HEK293T (cell line): ENCODE results near the gene HARBI1.

Experiments used
- CTCF ChIA-PET: fragments of 350-600 bp; formaldehyde crosslinking; extraction: SDS; loops from one replicate; lab custom pipeline; 2021; ENCODE audit warnings: antibody characterized with exemption, inconsistent platforms; lab: Yijun Ruan, JAX
- POLR2A ChIA-PET: fragments of 350-600 bp; formaldehyde crosslinking; extraction: SDS; loops from one replicate; lab custom pipeline; 2020; ENCODE audit warnings: antibody characterized with exemption, inconsistent platforms; lab: Yijun Ruan, JAX
- DNase-seq: peaks from one replicate; pipeline ENCODE4 v3.0.0; 2012; ENCODE audit warnings: mixed read lengths; ENCODE audit errors: extremely low spot score
- ARNT ChIP-seq: fragments of 450-650 bp; IDR thresholded peaks from 2 replicates; pipeline ENCODE4 v1.6.1; 2017; ENCODE audit warnings: mild to moderate bottlenecking
- BHLHE40 ChIP-seq: fragments of 450-650 bp; IDR thresholded peaks from 2 replicates; pipeline ENCODE4 v1.6.1; 2016; ENCODE audit warnings: mild to moderate bottlenecking, moderate library complexity, borderline replicate concordance
- CTBP1 ChIP-seq: fragments of 450-650 bp; IDR thresholded peaks from 2 replicates; pipeline ENCODE4 v1.6.1; 2016; ENCODE audit warnings: borderline replicate concordance
- ELF4 ChIP-seq: fragments of 450-650 bp; IDR thresholded peaks from 2 replicates; pipeline ENCODE4 v1.6.1; 2017; ENCODE audit warnings: antibody characterized with exemption
- FOXA1 ChIP-seq: fragments of 450-650 bp; IDR thresholded peaks from 2 replicates; pipeline ENCODE4 v1.6.1; 2016; ENCODE audit warnings: mild to moderate bottlenecking
- FOXK2 ChIP-seq: fragments of 450-650 bp; IDR thresholded peaks from 2 replicates; pipeline ENCODE4 v1.6.1; 2016; ENCODE audit warnings: mild to moderate bottlenecking
- FOXM1 ChIP-seq: fragments of 450-650 bp; IDR thresholded peaks from 2 replicates; pipeline ENCODE4 v1.6.1; 2017; ENCODE audit warnings: mild to moderate bottlenecking, borderline replicate concordance
- HDGF ChIP-seq: fragments of 450-650 bp; IDR thresholded peaks from 2 replicates; pipeline ENCODE4 v1.6.1; 2017; ENCODE audit warnings: antibody characterized with exemption, borderline replicate concordance
- L3MBTL2 ChIP-seq: fragments of 450-650 bp; conservative IDR thresholded peaks from 2 replicates; pipeline ENCODE4 v1.6.1; 2016; ENCODE audit warnings: mild to moderate bottlenecking
- LEF1 ChIP-seq: fragments of 450-650 bp; IDR thresholded peaks from 2 replicates; pipeline ENCODE4 v1.6.1; 2017; ENCODE audit warnings: mild to moderate bottlenecking, borderline replicate concordance
- NFRKB ChIP-seq: fragments of 450-650 bp; IDR thresholded peaks from 2 replicates; pipeline ENCODE4 v1.6.1; 2016; ENCODE audit warnings: mild to moderate bottlenecking, moderate library complexity
- PKNOX1 ChIP-seq: fragments of 450-650 bp; IDR thresholded peaks from 2 replicates; pipeline ENCODE4 v1.6.1; 2016
- SP1 ChIP-seq: fragments of 450-650 bp; IDR thresholded peaks from 2 replicates; pipeline ENCODE4 v1.6.1; 2017
- SUZ12 ChIP-seq: fragments of 450-650 bp; IDR thresholded peaks from 2 replicates; pipeline ENCODE4 v1.6.1; 2016; ENCODE audit warnings: mild to moderate bottlenecking
- TARDBP ChIP-seq: fragments of 450-650 bp; IDR thresholded peaks from 2 replicates; pipeline ENCODE4 v1.6.1; 2016
- ZNF384 ChIP-seq: fragments of 450-650 bp; IDR thresholded peaks from 2 replicates; pipeline ENCODE4 v1.6.1; 2016

The HARBI1 gene

GRCh38 chr11:46631676-46632075 lies 14.6 kb upstream of the HARBI1 start:
- ChIA-PET POLR2A (no interaction called here), CTCF (no interaction called here)
- DNase-seq = no peak
- no peak for TF ChIP-seq FOXA1
- no peak for TF ChIP-seq PKNOX1
- TF ChIP-seq ARNT = no peak
- no peak for TF ChIP-seq L3MBTL2
- TF ChIP-seq CTBP1 = no peak
- no peak for TF ChIP-seq NFRKB
- no peak for TF ChIP-seq ZNF384
- TF ChIP-seq TARDBP = no peak

- ChIA-PET POLR2A (no interaction called here), CTCF (no interaction called here)
- DNase-seq = no peak
Observed at GRCh38 chr11:46630237-46630636, 13.2 kb upstream of the HARBI1 start.

GRCh38 chr11:46628961-46629360 lies 11.9 kb upstream of the HARBI1 start:
- no peak for DNase-seq
- TF ChIP-seq ARNT (no peak), HDGF (no peak), FOXM1 (no peak), BHLHE40 (no peak), ZNF384 (no peak), CTBP1 (no peak), SUZ12 (no peak), L3MBTL2 (no peak), TARDBP (no peak), NFRKB (no peak), FOXA1 (no peak), LEF1 (no peak), ELF4 (no peak)
- ChIA-PET CTCF (no interaction called here), POLR2A (no interaction called here)

More at GRCh38 chr11:46630237-46630636, 13.2 kb upstream of the HARBI1 start:
- TF ChIP-seq NFRKB = no peak
- no peak for TF ChIP-seq FOXK2
- TF ChIP-seq FOXM1 = no peak
- TF ChIP-seq LEF1 = no peak
- TF ChIP-seq SP1 = no peak
- TF ChIP-seq ZNF384 = no peak
- no peak for TF ChIP-seq BHLHE40
- no peak for TF ChIP-seq HDGF
- TF ChIP-seq ELF4 = no peak
- no peak for TF ChIP-seq PKNOX1
- TF ChIP-seq ARNT = no peak
- TF ChIP-seq SUZ12 = no peak
- no peak for TF ChIP-seq TARDBP
- TF ChIP-seq L3MBTL2 = no peak
- TF ChIP-seq CTBP1 = no peak
- TF ChIP-seq FOXA1 = no peak

- no peak for DNase-seq
- POLR2A ChIA-PET = no interaction called here
- no peak for TF ChIP-seq BHLHE40
- no peak for TF ChIP-seq ARNT
- TF ChIP-seq TARDBP = no peak
- no peak for TF ChIP-seq LEF1
- TF ChIP-seq HDGF = no peak
- TF ChIP-seq NFRKB = no peak
- CTCF ChIA-PET = interaction anchor here (0.7 kb wide), 1 partner anchor 643 kb away, joined by 4 read pairs; no protein-coding TSS in a partner anchor
Observed at GRCh38 chr11:46625406-46625805, 8.4 kb upstream of the HARBI1 start.

GRCh38 chr11:46618837-46619236 lies 1.8 kb upstream of the HARBI1 start:
- TF ChIP-seq HDGF = no peak
- TF ChIP-seq FOXA1 = no peak
- no peak for TF ChIP-seq SP1
- no peak for TF ChIP-seq FOXK2
- TF ChIP-seq FOXM1 = no peak
- no peak for TF ChIP-seq LEF1
- TF ChIP-seq L3MBTL2 = no peak
- TF ChIP-seq CTBP1 = no peak
- TF ChIP-seq SUZ12 = no peak
- no peak for TF ChIP-seq BHLHE40
- TF ChIP-seq TARDBP = no peak
- no peak for TF ChIP-seq NFRKB
- TF ChIP-seq ARNT = no peak
- POLR2A ChIA-PET = interaction anchor here (2.2 kb wide), 1 partner anchor 25 kb away, joined by 10 read pairs; the partner anchor contains the start of gene AMBRA1
- CTCF ChIA-PET = interaction anchor here (0.9 to 1.5 kb wide), 2 partner anchors 83 to 266 kb away, joined by 3 to 5 read pairs; no protein-coding TSS in a partner anchor
- DNase-seq = no peak

GRCh38 chr11:46617972-46618314 lies 916 bp upstream of the HARBI1 start:
- CTCF ChIA-PET = interaction anchor here (0.5 to 1.6 kb wide), 5 partner anchors 32 to 266 kb away, joined by 3 to 5 read pairs (median 3); no protein-coding TSS in a partner anchor

More at GRCh38 chr11:46617972-46618314, 916 bp upstream of the HARBI1 start:
- no peak for DNase-seq
- TF ChIP-seq FOXK2 = no peak
- TF ChIP-seq FOXA1 = no peak
- no peak for TF ChIP-seq CTBP1
- no peak for TF ChIP-seq ARNT
- TF ChIP-seq SUZ12 = no peak
- no peak for TF ChIP-seq ELF4
- TF ChIP-seq PKNOX1 = no peak
- no peak for TF ChIP-seq BHLHE40
- no peak for TF ChIP-seq HDGF
- no peak for TF ChIP-seq LEF1
- TF ChIP-seq TARDBP = no peak
- TF ChIP-seq L3MBTL2 = no peak
- TF ChIP-seq ZNF384 = no peak
- TF ChIP-seq FOXM1 = no peak
- no peak for TF ChIP-seq NFRKB
- POLR2A ChIA-PET = interaction anchor here (0.7 to 2.2 kb wide), 2 partner anchors 24 to 507 kb away, joined by 3 to 10 read pairs; partner anchors contain the start of gene AMBRA1
